Stimulated activated CD4-positive, alpha-beta T cell treated with anti-CD3 and anti-CD28 coated beads, TNF-alpha, amount 100 ng/mL, for 24 hours (primary cell): ENCODE results near the gene GALNT9.
"Not testable (repeated sequence)": the region's sequence is repeated elsewhere in the genome, so short reads cannot be mapped to it uniquely, and the experiment has no call there.

Experiments
- DNase-seq, 3 experiments: peaks; one replicate each; pipeline ENCODE4 v3.0.0-alpha.2; 2020; ENCODE audit warnings: low read depth in 3 of 3

Gene GALNT9

GRCh38 chr12:132264086-132265010 is 65.0 kb downstream of the GALNT9 start:
- no peak for DNase-seq

- DNase-seq, result no peak
Observed at GRCh38 chr12:132263451-132264049, 65.8 kb downstream of the GALNT9 start.

- DNase-seq, result no peak
Observed at GRCh38 chr12:132263061-132263360, 66.4 kb downstream of the GALNT9 start.

- no peak for DNase-seq
Observed at GRCh38 chr12:132262256-132263060, 66.9 kb downstream of the GALNT9 start.

GRCh38 chr12:132261328-132262138 is 67.9 kb downstream of the GALNT9 start:
- DNase-seq, result no peak

GRCh38 chr12:132260721-132261120 is 68.7 kb downstream of the GALNT9 start:
- DNase-seq, result no peak

- no peak for DNase-seq
Observed at GRCh38 chr12:132259872-132260695, 69.3 kb downstream of the GALNT9 start.

- DNase-seq, result no peak
Observed at GRCh38 chr12:132259364-132259871, 70.0 kb downstream of the GALNT9 start.

- no peak for DNase-seq
Observed at GRCh38 chr12:132258543-132258942, 70.8 kb downstream of the GALNT9 start.

- DNase-seq, result no peak
Observed at GRCh38 chr12:132257955-132258490, 71.4 kb downstream of the GALNT9 start.

- DNase-seq, result no peak
Observed at GRCh38 chr12:132257206-132257954, 72.0 kb downstream of the GALNT9 start.

GRCh38 chr12:132256646-132257045 is 72.7 kb downstream of the GALNT9 start:
- DNase-seq, result no peak

- no peak for DNase-seq
Observed at GRCh38 chr12:132255642-132256041, 73.7 kb downstream of the GALNT9 start.

GRCh38 chr12:132253698-132254480 is 75.5 kb downstream of the GALNT9 start:
- no peak for DNase-seq

GRCh38 chr12:132252981-132253380 is 76.4 kb downstream of the GALNT9 start:
- DNase-seq, result not testable (repeated sequence)

GRCh38 chr12:132251741-132252490 is 77.5 kb downstream of the GALNT9 start:
- no peak for DNase-seq

GRCh38 chr12:132251310-132251709 is 78.1 kb downstream of the GALNT9 start:
- DNase-seq, result no peak

GRCh38 chr12:132250707-132251106 is 78.7 kb downstream of the GALNT9 start:
- no peak for DNase-seq
